NCI-H1436 treated with DMSO at 0.1 percent for 48 hours (cell line): ENCODE results near the gene ANKRD18B.
"Not testable (repeated sequence)": the region's sequence is repeated elsewhere in the genome, so short reads cannot be mapped to it uniquely, and the experiment has no call there.

Experiments used
- DNase-seq: peaks from one replicate; lab custom pipeline; 2025; lab: John Stamatoyannopoulos, UW

ANKRD18B gene

DNA sequence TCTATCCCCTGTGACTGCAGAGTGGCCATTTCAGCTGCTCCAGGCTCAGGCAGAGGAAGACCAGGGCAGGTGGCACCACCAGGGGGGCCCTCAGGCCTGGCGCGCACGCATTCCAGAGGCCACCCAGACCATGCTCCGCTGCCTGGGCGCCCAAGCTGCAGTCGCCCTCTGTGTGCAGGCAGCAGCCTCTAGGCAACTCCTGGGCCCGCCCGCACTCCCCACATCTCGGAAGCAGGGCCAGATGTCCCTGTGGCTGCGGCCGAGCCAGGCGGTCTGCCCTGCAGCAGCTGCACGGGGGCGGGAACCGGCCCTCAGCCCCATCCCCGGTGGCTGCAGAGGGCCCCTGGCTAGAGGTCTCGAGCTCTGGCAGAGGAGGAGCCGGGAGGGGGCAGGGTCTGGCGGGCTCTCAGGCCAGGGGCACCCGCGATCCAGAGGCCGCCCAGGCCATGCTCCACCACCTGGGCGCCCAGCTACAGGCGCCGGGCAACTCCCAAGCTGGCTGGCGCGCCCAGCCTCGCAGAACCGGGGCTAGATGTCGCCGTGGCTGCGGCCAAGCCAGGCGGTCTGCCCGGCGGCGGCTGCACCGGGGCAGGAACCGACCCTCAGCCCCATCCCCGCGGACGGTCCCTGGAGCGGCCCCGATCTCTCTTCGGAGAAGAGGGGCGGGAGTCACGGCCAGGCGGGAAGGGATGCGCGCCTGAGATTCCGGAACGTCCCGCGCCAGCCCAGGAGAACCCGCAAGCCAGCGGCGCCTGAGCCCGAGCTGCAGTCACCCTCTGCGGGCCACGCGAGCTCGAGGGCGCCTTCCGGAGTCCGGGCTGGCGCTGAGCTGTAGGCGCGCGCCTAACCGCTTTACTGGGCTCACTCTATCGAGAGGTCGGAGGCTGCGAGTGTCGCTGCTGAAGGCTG is at the start of gene ANKRD18B:
Gene ANKRD18B (plus strand): TSS at position 855 of the 909 bp plus-strand sequence. CDS start 239 bp downstream, outside the sequence.
- DNase-seq: not testable (repeated sequence)

DNA sequence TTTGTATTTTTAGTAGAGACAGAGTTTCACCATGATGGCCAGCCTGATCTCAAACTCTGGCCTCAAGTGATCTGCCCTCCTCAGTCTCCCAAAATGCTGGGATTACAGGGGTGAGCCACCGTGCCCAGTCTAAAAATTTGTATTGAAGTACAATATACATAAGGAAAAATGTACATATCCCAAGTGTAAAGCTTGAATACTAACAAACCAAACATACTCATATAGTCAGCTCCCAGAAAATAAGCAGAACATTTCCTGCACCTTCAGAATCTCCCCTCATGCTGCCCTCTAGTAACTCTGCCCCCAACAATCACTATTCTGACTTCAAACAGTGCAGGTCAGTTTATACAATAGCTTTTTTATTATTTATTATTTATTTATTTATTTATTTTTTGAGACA is 48.7 kb upstream of the ANKRD18B start:
- no peak for DNase-seq

DNA sequence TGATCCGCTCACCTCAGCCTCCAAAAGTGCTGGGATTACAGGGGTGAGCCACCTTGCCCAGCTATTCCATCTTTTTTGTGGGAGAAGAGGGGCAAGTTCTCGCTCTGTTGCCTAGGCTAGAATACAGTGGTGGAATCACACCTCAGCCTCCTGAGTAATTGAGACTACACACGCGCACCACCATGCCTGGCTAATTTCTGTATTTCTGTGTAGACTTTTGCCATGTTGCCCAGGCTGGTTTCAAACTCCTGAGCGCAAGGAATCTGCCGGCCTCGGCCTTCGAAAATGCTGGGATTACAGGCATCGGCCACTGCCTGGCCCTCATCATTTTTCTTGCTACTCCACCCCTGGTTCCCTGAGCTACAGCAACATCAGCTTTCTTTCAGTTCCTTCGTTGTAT is 47.5 kb upstream of the ANKRD18B start:
- DNase-seq: no peak

DNA sequence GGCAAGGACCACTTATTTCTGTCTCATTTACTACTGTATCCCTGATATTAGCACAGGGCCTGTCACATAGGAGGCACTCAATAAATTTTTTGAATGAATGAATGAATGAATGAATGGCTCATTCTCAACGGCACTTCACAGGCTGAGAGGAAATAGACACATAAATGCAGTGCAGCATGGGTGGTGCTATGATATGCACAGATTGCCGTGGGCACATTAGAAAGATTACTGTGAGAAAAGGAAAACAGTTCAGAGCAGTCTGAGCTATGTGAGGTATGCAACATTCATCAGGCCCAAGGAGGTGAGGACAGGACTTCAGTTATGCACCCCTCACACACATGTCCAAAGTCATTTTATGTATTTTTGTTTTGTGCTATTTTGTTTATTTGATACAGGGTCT is 43.9 kb upstream of the ANKRD18B start:
- DNase-seq: no peak

DNA sequence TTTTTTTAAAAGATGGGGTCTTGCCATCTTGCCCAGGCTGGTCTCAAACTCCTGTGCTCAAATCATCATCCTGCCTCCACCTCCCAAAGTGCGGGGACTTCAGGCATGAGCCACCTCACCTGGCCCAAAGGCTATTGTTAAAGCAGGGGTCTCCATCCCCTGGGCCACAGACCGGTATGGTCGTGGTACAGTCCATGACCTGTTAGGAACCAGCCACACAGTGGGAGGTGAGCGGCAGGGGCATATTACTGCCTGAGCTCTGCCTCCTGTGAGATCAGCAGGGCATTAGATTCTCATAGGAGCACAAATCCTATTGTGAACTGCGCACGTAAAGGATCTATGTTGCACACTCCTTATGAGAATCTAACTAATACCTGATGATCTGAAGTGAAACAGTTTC is 43.1 kb upstream of the ANKRD18B start:
- no peak for DNase-seq

DNA sequence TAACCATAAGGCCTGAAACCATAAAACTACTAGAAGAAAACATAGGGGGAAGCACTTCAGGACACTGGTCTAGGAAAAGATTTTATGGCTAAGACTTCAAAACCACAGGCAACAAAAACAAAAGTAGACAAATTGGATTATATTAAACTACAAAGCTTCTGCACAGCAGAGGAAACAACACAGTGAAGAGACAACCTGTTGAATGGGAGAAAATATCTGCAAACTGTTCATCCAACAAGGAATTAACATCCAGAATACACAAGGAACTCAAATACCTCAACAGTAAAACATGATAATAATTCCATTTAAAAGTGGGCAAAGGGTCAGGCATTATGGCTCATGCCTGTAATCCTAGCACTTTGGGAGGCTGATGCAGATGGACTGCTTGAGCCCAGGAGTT is 38.7 kb upstream of the ANKRD18B start:
- DNase-seq: not testable (repeated sequence)

DNA sequence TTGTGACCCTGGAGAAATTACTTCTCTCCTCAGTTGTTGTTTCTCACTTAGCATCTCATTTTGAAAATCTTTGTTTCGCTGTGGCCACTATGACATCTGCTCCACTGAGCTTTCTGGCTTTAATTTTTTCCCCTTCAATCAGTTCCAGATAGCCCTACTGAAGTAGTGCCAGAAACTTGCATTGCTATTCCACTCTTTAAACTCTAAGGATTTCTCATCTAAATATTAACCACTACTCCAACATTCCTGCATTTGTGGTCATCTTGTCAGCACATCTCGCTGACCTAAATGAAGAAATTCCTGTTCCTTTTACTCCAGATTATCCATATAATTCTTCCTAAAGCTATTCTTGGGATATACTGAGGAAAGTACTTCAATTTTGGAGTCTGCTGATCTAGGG is 35.0 kb upstream of the ANKRD18B start:
- no peak for DNase-seq

DNA sequence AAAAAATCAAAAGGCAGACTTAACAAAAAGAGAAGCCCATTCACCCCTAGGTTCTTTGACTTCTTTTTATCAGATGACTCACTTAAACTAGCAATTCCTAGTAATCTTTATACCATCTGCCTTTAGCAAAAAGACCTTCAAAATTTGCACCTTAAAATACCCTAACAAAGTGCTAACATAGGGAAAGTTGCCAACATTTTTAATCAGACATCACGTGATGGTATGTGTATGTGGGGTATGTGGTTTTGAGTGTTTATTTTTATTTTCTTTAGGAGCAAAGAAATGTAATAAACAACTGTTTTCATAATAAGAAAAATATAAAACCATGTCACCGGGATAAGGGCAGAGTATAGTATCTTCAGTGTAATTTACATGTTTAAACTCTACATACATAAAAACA is 30.2 kb upstream of the ANKRD18B start:
- not testable (repeated sequence) for DNase-seq

DNA sequence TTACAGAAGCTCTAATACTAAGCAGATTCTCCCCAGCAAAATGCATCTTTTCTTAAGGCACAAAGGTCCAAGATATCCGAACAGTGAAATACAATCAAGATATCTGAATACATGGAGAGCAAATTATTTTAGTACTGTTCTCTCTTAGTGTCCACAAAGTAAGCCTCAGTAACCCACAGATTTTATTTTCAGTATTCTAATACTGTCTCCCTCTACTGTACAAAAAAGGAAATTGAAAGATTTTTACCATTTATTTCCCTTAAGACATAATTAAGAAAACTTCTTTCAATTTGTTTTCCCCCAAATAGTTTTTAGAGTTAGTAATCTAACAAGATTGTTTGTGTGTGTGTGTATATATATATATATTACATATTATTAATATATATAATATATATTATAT is 25.7 kb upstream of the ANKRD18B start:
- no peak for DNase-seq

DNA sequence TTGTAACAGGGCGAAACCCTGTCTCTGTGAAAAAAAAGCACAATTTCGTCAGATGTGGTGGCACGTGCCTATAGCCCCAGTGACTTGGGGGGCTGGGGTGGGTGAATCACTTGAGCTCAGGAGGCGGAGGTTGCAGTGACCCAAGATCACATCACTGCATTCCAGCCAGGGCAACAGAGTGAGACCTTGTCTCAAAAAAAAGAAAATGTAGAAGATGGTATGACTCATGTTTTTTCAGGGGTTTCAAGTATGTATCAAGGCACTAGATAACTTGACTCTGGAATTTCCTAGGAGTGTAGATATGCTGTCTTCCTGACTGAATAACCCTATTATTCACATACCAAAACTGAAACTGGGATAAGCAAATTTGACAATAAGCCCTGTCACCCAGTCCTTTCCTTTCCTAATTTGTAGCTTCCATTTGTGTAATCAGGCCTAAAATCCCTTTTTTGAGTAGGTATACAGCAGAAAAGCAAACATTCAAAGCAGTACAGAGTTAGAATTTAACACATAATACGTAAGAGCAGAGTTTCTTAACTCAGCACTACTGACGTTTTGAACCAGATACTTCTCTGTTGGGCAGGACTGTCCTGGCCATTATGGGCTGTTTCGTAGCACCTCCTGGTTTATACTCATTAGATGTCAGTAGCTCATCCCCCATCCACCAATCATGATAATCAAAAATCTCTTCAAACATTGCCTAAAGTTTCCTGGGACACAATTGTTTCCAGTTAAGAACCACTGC is 17.3 kb upstream of the ANKRD18B start:
- no peak for DNase-seq

DNA sequence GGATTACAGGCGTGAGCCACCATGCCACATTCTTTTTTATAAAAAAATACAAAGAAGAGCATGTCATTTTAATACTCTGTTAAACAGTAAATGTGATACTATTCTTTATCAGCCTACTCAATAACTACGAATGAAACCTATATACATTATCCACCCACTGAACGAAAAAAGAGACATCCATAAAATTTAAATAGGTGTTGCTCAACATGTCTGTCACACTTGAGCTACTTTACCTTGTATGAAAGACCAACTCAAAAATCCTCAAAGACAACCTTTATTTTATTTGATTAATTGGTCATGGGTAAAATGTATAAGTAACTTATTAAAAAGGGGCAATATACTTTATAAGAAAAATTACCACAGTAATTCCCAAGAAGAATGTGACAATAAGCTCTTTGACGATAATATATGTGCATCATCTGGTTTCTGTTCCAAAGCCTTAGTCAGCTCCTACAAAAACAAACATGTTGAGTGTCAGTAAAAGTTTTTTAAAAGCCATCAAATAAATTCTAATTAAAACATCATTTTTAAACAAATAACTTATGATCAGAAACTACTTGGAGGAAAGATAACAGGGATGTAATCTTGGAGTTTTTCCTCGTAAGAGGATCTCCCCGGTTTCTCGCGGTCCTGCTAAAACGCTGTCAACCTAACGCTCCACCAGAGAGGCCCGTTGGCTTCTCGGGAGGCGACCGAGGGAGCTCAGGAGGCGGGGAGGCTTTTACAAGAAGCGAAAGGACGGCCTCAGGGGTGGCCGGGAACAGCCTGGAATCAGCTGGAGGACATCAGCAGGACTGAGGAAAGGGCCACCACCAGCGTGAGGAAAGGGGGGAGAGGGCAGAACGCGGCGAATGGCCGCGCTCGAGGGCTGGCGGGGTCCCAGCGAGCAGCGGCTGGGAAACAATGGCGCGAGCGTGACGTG is 13.5 kb upstream of the ANKRD18B start:
- DNase-seq: no peak

DNA sequence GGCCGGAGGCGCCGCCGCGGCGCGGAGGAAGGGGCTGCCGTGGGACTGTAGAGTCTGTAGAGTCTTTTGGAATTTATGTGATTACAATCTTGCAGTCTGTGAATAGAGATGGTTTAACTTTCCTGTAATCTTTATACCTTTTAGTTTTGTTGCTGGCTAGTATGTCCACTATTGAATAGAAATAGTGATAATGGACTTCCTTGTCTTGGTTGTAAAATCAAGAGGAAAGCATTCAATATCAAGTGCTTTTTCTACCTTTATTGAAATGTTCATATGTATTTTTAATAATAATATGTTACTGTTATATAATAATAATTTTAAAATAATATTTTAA is 12.9 kb upstream of the ANKRD18B start:
- not testable (repeated sequence) for DNase-seq

DNA sequence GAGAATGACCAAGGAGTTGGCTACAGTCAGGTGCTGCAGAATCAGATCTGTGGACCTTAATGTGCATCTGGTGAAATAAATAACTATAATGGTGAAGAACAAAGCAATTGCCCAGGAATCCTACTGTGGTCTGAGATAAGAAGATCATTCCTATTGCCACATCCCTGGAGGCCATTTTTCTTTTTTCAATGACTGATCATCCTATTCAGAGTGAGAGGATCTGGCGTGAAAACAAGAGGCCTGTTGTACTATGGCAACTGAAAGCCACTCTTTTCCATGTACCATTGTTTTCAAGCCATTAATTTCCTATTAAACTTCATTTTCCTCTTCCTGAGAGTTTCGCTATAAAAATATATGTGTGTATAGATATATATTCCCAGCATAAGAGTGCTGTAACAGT is 11.5 kb upstream of the ANKRD18B start:
- DNase-seq: not testable (repeated sequence)

DNA sequence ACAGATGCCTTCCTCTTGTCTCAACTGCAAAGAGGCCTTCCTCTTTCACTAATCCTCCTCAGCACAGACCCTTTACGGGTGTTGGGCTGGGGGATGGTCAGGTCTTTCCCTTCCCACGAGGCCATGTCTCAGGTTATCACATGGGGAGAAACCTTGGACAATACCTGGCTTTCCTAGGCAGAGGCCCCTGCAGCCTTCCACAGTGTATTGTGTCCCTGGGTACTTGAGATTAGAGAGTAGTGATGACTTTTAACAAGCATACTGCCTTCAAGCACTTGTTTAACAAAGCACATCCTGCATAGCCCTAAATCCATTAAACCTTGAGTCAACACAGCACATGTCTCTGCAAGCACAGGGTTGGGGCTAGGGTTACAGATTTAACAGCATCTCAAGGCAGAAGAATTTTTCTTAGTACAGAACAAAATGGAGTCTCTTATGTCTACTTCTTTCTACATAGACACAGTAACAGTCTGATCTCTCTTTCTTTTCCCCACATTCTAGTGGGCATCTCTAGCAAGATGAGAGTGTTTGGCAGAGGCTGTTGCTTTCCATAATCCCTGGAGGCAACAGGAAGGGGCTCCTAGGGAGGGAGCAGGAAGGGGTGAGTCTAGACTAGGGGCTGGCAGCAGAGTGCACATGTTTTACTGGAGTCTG is 8.6 kb upstream of the ANKRD18B start:
- DNase-seq: not testable (repeated sequence)

DNA sequence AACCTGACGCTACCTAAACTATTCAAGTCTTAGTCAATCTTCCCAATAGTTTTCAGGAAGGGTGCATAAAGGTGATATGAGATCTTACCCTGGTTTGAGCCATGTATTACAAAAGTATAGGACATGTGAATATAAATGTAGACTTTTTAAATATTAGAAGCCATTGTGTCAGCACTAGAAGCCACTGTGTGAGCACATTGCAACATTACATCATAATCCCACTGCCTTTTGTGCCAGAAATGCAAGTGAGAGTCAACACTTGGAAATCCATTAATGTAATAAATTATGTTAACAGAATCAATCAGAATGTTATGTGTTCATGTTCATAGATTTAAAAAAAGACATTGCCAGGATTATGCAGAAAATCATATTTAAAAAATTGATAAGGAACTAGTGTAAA is 7.7 kb upstream of the ANKRD18B start:
- DNase-seq: not testable (repeated sequence)

DNA sequence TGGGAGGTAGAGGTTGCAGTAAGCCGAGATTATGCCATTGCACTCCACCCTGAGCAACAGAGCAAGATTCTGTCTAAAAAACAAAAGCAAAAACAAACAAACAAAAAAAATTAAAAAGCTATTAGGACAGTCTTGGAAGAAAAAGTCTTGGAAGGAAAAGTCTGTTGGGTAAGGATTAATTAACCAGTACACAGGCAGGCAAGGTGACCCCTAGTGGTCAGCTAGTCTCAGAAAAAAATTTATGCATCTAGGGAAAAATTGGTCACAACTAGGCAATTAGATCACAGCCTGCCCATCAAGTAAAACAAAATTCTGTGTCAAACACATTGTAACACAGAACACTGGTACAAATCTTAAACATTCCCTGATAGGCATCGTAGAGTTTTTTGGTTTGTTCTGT is 6.7 kb upstream of the ANKRD18B start:
- no peak for DNase-seq

DNA sequence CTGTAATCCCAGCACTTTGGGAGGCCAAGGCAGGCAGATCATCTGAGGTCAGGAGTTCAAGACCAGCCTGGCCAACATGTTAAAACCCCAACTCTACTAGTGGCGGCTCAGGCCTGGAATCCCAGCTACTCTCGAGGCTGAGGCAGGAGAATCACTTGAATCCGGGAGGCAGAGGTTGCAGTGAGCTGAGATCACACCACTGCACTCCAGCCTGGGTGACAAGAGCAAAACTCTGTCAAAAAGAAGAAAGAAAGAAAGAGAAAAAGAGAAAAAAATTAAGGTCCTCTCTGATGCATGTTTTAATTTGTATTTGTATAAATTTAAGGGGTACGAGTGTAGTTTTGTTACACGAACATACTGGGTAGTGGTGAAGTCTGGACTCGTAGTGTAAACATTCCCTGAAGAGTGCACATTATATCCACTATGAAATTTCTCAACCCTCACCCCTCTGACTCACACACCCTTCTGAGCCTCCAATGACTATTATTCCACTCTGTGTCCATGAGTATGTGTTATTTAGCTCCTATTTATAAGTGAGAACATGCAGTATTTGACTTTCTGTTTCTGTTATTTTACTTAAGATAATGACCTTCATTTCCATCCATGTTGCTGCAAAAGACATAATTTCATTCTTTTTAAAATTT is 6.0 kb upstream of the ANKRD18B start:
- DNase-seq: not testable (repeated sequence)

DNA sequence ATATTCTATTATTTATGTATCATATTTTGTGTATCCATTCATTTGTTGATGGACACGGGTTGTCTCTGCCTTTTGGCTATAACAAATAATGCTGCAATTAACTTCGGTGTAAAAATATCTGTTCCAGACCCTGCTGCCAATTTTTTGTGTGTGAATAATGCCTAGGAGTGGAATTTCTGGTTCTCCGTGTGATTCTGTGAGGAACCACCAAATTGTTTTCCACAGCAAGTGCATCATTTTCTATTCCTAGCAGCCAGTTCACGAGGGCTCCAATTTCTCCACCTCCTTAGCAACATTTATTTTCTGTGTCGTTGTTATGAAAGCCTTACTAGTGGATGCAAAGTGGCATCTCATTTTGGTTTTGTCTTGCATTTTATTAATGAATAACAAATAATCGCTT is 2.2 kb upstream of the ANKRD18B start:
- DNase-seq: not testable (repeated sequence)

DNA sequence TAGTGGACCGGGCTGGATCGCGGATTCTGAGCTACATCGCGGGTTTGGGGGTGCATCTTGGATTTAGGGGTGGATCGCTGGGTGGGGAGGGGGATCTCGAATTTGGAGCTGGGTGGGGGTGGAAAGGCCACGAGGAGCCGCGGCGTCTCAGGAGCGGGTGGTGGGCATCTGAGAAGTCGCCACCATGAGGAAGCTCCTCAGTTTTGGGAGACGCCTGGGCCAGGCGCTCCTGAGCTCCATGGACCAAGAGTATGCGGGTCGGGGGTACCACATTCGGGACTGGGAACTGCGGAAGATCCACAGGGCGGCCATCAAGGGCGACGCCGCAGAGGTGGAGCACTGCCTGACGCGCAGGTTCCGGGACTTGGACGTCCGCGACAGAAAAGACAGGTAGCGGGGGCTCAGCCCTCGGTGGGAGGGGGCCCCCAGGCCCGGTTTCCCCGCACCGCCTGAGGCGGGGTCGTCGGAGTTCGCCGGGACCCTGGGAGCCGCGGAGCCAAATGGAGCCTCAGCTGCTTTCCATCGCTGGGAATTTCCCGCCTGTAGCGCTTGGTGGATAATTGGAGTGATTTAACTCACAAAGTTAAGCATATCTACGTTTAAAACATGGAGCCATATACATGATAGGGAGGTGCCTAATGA is 376 bp downstream of the ANKRD18B start:
- no peak for DNase-seq

DNA sequence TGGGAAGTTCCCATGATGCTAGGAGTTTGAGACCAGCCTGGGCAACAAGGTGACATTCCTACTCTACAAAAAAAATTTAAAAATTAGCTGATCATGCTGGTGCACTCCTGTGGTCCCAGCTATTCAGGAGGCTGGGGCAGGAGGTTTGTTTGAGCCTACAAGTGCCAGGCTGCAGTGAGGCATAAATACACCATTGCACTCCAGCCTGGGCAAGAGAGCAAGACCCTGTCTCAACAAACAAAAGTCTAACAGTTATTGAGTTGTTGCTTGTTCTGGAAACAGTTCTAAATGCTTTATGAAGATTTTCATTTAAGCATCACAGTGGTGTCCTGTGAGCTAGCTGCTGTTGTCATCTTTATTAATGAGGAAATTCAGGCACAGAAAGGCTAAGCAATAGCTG is 4.0 kb downstream of the ANKRD18B start:
- DNase-seq: not testable (repeated sequence)

DNA sequence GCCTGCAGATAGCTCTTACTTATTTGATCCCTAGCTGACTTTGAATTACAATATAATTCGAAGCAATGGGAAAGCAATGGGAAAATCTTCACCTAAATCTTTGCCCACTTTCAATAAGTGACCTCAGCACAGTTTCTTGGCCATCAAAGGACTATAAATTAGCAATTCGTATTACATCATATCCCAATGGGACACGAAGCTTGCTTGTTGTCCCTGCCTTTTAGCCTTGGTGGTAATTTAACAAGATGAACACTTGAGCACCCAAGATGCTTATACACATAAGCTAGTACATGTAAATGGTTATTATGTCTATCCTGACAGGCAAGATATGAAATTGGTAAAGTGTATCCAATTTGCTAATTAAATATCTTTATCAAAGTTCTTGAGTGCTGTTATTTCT is 9.9 kb downstream of the ANKRD18B start:
- not testable (repeated sequence) for DNase-seq
